ENCODE results near the gene WDR1. TPM values are rescaled to one million over a fixed set of nuclear protein-coding genes. Genes with fewer than 3 reads are reported as not detected.
A peak's percentile ranks its signal among the peaks of the same experiment; 100 is the strongest.

WDR1 gene
- polyA plus RNA-seq, 2 of the 4 experiments (the other 2 are of a cell fraction), result 251 to 326 TPM

GRCh38 chr4:10105920-10106319, 10.7 kb downstream of the WDR1 start:
- Histone ChIP-seq H3K4me1 (peaks cover 50% of the 10 kb centered on the region), H3K4me2 (peak overlapping the region; percentile 73), H3K27ac (peak overlapping the region in 1 of 2 experiments; percentile 76; a peak in 3 of 6 replicates), H3K4me3 (0 out of 3 replicates have a peak overlapping the region, but pooled peaks have one; percentile 8), H3K9me3 (no peaks in the 10 kb centered on the region)
- CTCF ChIA-PET, result interaction anchor here (0.5 to 1.2 kb wide), 3 partner anchors 10 to 34 kb away, joined by 3 read pairs; partner anchors contain the start of gene WDR1
- TF ChIP-seq PHF8 (IDR thresholded peaks at IDR 0.05; ENCODE audit: borderline replicate concordance, low read depth) (no peak), EP300 (IDR thresholded peaks at IDR 0.05) (no peak), MYC (IDR thresholded peaks at IDR 0.05; ENCODE audit: borderline replicate concordance, low read length) (no peak), HES2 (IDR thresholded peaks at IDR 0.05) (no peak), CHD2 (IDR thresholded peaks at IDR 0.05; ENCODE audit: low read length, partially characterized antibody) (no peak), PBX3 (IDR thresholded peaks at IDR 0.05) (no peak), ZNF302 (CRISPR knock-in tag; IDR thresholded peaks at IDR 0.05) (no peak), JUN (IDR thresholded peaks at IDR 0.05) (no peak), MAZ (IDR thresholded peaks at IDR 0.05; ENCODE audit: borderline replicate concordance, low read depth, low read length) (no peak), TFCP2L1 (CRISPR knock-in tag; IDR thresholded peaks at IDR 0.05) (no peak), KDM5A (IDR thresholded peaks at IDR 0.05) (no peak)
- DNase-seq (ENCODE audit: low read depth in 1 of 2, low spot score in 1 of 2) (no peak), FAIRE-seq (no peak), ATAC-seq (no peak)
- POLR2A ChIA-PET, result interaction anchor here (2.6 kb wide), 1 partner anchor 11 kb away, joined by 7 read pairs; the partner anchor contains the start of gene WDR1
- WGBS (ENCODE audit: missing lambda C conversion rate), result 92% methylated on average over 2 of the region's 4 CpGs

- Histone ChIP-seq H3K4me2 (peak overlapping the region; percentile 73), H3K9me3 (no peaks in the 10 kb centered on the region), H3K27ac (peak overlapping the region in 1 of 2 experiments; percentile 76; a peak in 3 of 6 replicates), H3K4me1 (peaks cover 50% of the 10 kb centered on the region), H3K4me3 (no peak overlapping the region)
- ATAC-seq (no peak), DNase-seq (ENCODE audit: low read depth in 1 of 2, low spot score in 1 of 2) (no peak), FAIRE-seq (no peak)
- POLR2A ChIA-PET, result interaction anchor here (2.6 kb wide), 1 partner anchor 12 kb away, joined by 7 read pairs; the partner anchor contains the start of gene WDR1
- TF ChIP-seq RARB (CRISPR knock-in tag; IDR thresholded peaks at IDR 0.05), result no peak
- TF ChIP-seq SMC3 (IDR thresholded peaks at IDR 0.05), result no peak
- TF ChIP-seq MYC (IDR thresholded peaks at IDR 0.05; ENCODE audit: borderline replicate concordance, low read length), result no peak
- no peak for TF ChIP-seq SREBF2 (IDR thresholded peaks at IDR 0.05)
- no peak for TF ChIP-seq REST (IDR thresholded peaks at IDR 0.05)
- TF ChIP-seq FOSL2 (IDR thresholded peaks at IDR 0.05), result no peak
- TF ChIP-seq FOSL2 (CRISPR knock-in tag; IDR thresholded peaks at IDR 0.05), result no peak
- CTCF ChIA-PET, result interaction anchor here (0.7 kb wide), 1 partner anchor 10 kb away, joined by 3 read pairs; no protein-coding TSS in a partner anchor
- 97% methylated on average over 4 of the region's 4 CpGs for WGBS (ENCODE audit: missing lambda C conversion rate)
These were observed 11.2 kb downstream of the WDR1 start for GRCh38 chr4:10105421-10105820.

GRCh38 chr4:10104991-10105276, 11.7 kb downstream of the WDR1 start:
- WGBS (ENCODE audit: missing lambda C conversion rate), result 95% methylated on average over 6 of the region's 6 CpGs
- H3K4me3 ChIP-seq, result no peak overlapping the region
- peaks cover 50% of the 10 kb centered on the region for H3K4me1 ChIP-seq
- no peak for FAIRE-seq
- DNase-seq (ENCODE audit: low read depth in 1 of 2, low spot score in 1 of 2), result no peak
- H3K27ac ChIP-seq, result no peak overlapping the region; a peak in 1 of 6 replicates
- ChIA-PET POLR2A (interaction anchor here (2.6 kb wide), 1 partner anchor 12 kb away, joined by 7 read pairs; the partner anchor contains the start of gene WDR1), CTCF (no interaction called here)
- H3K4me2 ChIP-seq, result no peak overlapping the region
- H3K9me3 ChIP-seq, result no peaks in the 10 kb centered on the region
- no peak for ATAC-seq
- no peak for TF ChIP-seq ZC3H11A (IDR thresholded peaks at IDR 0.05)
- TF ChIP-seq FOSL2 (IDR thresholded peaks at IDR 0.05), result no peak
- TF ChIP-seq FOSL2 (CRISPR knock-in tag; IDR thresholded peaks at IDR 0.05), result no peak
- TF ChIP-seq HOXB5 (CRISPR knock-in tag; IDR thresholded peaks at IDR 0.05), result no peak
- no peak for TF ChIP-seq MYC (IDR thresholded peaks at IDR 0.05; ENCODE audit: borderline replicate concordance, low read length)
- no peak for TF ChIP-seq HMGXB4 (CRISPR knock-in tag; IDR thresholded peaks at IDR 0.05; ENCODE audit: borderline replicate concordance)
- TF ChIP-seq NR3C1 (IDR thresholded peaks at IDR 0.05), result no peak
- TF ChIP-seq BHLHE40 (IDR thresholded peaks at IDR 0.05; ENCODE audit: low read depth, low read length), result no peak
- no peak for TF ChIP-seq CTCF (IDR thresholded peaks at IDR 0.05)
- no peak for TF ChIP-seq RCOR1 (IDR thresholded peaks at IDR 0.05; ENCODE audit: low read depth, low read length)
- TF ChIP-seq HES2 (IDR thresholded peaks at IDR 0.05), result no peak
